Measurements from ENCODE around the gene MAFG.

MAFG gene

GRCh38 chr17:81961087-81961511 is 33.6 kb upstream of the MAFG start, which contains the start of gene NOTUM:
Gene NOTUM, minus strand, starts transcription at chr17:81961187. Its CDS starts 278 bp downstream, at chr17:81960909.
- TF ChIP-seq USF1 (IDR thresholded peaks at IDR 0.05): no peak
- TF ChIP-seq RAD21 (IDR thresholded peaks at IDR 0.05; ENCODE audit: low read depth): no peak
- no peak for TF ChIP-seq TCF12 (IDR thresholded peaks at IDR 0.05; ENCODE audit: low read depth)
- TF ChIP-seq TAF1 (IDR thresholded peaks at IDR 0.05; ENCODE audit: low read depth): no peak
- TF ChIP-seq CEBPB (IDR thresholded peaks at IDR 0.05): no peak
- TF ChIP-seq EP300 (IDR thresholded peaks at IDR 0.05; ENCODE audit: borderline replicate concordance): no peak
- no peak for TF ChIP-seq MAX (IDR thresholded peaks at IDR 0.05)
- TF ChIP-seq EGR1 (IDR thresholded peaks at IDR 0.05): no peak
- no peak for TF ChIP-seq NFIC (IDR thresholded peaks at IDR 0.05)
- TF ChIP-seq ZBTB7A (IDR thresholded peaks at IDR 0.05; ENCODE audit: low read depth): no peak; the same call in 1 of the 2 replicates
- TF ChIP-seq YY1 (IDR thresholded peaks at IDR 0.05; ENCODE audit: low read depth): no peak
- TF ChIP-seq FOXM1 (IDR thresholded peaks at IDR 0.05; ENCODE audit: borderline replicate concordance, low read depth): no peak
- no peak for TF ChIP-seq CREB1 (IDR thresholded peaks at IDR 0.05; ENCODE audit: low read depth)
- TF ChIP-seq TEAD4 (IDR thresholded peaks at IDR 0.05): no peak
- no peak for TF ChIP-seq REST (IDR thresholded peaks at IDR 0.05; ENCODE audit: low read depth)

- TF ChIP-seq YY1 (IDR thresholded peaks at IDR 0.05; ENCODE audit: low read depth) (no peak), RAD21 (IDR thresholded peaks at IDR 0.05; ENCODE audit: low read depth) (no peak), CEBPB (IDR thresholded peaks at IDR 0.05) (no peak), REST (IDR thresholded peaks at IDR 0.05; ENCODE audit: low read depth) (no peak), CREB1 (IDR thresholded peaks at IDR 0.05; ENCODE audit: low read depth) (no peak), MAX (IDR thresholded peaks at IDR 0.05) (no peak), FOXM1 (IDR thresholded peaks at IDR 0.05; ENCODE audit: borderline replicate concordance, low read depth) (no peak), TEAD4 (IDR thresholded peaks at IDR 0.05) (no peak)
These were observed 32.8 kb upstream of the MAFG start for GRCh38 chr17:81960130-81960958.

GRCh38 chr17:81959362-81960129 is 32.0 kb upstream of the MAFG start:
- peak; percentile 81 for TF ChIP-seq RAD21 (IDR thresholded peaks at IDR 0.05; ENCODE audit: low read depth)
- TF ChIP-seq TCF12 (IDR thresholded peaks at IDR 0.05; ENCODE audit: low read depth): no peak
- TF ChIP-seq YY1 (IDR thresholded peaks at IDR 0.05; ENCODE audit: low read depth): 0 out of 2 replicates have a peak, but pooled peaks have one; percentile 9
- TF ChIP-seq TEAD4 (IDR thresholded peaks at IDR 0.05): peak; percentile 2; the same call in 1 of the 2 replicates

- TF ChIP-seq TEAD4 (IDR thresholded peaks at IDR 0.05) (no peak), TCF12 (IDR thresholded peaks at IDR 0.05; ENCODE audit: low read depth) (no peak), EGR1 (IDR thresholded peaks at IDR 0.05) (no peak), USF1 (IDR thresholded peaks at IDR 0.05) (no peak), EP300 (IDR thresholded peaks at IDR 0.05; ENCODE audit: borderline replicate concordance) (no peak), CREB1 (IDR thresholded peaks at IDR 0.05; ENCODE audit: low read depth) (no peak)
These were observed 31.3 kb upstream of the MAFG start for GRCh38 chr17:81958633-81959342.

Data from Ishikawa (cell line).